Measurements from ENCODE around the gene RARA.

DNA sequence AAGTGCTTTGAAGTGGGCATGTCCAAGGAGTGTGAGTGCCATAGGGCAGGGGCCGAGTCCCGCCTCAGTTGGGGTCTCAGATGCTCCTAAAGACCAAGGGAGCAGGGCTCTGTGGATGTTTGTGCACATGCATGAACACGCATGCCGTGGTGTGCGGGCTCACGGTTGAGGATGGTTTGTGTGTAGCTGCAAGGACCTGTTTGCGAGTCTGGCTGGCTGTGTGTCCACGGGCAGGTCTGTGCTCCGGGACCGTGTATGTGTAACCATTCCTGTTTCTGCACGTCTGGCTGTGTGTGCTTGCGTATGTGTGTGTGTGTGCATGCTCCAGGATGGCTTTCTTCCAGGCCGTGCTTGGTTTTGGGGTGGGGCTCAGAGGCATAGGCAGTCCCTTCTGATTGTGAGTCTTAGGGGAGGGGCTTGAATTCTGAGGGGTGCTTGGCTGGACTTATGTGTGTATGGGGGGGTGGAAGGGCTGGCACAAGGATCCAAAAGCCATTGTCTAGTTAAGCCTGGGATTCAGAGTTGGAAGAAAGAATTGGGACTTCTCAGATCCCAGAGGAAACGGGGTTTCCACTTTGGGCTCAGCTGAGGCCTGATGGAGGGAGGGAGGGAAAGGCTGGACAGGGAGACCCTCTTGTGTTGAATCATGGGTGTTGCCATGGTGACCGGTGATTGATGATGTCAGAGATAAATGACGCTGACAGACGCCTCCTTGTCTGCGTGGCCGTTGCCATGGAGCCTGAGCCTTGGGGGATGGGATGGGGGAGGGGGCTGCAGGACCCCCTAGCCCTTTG, 41.1 kb downstream of the RARA start:
- no peak for TF ChIP-seq CTCF (conservative IDR thresholded peaks at IDR 0.05 in 1 of 2, IDR thresholded peaks at IDR 0.05 in 1 of 2; ENCODE audit: low read depth in 1 of 2, low read length in 2 of 2)
- TF ChIP-seq EZH2 (IDR thresholded peaks at IDR 0.05; ENCODE audit: low read length, missing control alignments) = no peak

Data from fibroblast of lung (primary cell).